ENCODE data around the gene FSTL5. TPM values are rescaled to one million over a fixed set of nuclear protein-coding genes. Genes with fewer than 3 reads are reported as not detected.

The FSTL5 gene
- total RNA-seq, 1 experiment from 2014 or later, result not detected

DNA sequence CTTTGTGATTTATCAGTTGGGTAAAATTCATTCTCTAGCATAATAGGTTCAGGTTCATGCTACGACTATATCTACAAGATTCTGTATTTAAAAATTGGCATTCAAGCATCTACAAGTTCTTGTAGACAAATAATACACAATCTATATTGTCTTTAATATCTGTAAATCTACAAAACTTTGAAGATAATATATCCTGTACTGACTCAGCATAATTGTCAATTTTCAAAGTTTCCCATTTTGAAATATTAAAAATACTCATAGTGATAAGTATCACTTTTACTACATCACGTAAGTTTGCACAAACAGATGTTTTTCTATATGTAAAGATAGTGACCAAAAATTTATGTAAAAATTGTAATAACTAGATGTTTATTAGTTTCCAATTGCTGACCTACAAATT, 360.6 kb downstream of the FSTL5 start:
- no TSS peak for BruUV-seq (replicated peaks)
- CTCF ChIA-PET, result no interaction called here
- Mint-ChIP-seq H3K27ac (ENCODE audit: low read depth, unreplicated experiment) (no peak overlapping the region), H3K36me3 (ENCODE audit: insufficient read depth, unreplicated experiment) (no peaks in the 10 kb centered on the region), H3K4me1 (ENCODE audit: insufficient read depth, unreplicated experiment) (no peaks in the 10 kb centered on the region), H3K4me3 (ENCODE audit: unreplicated experiment) (no peak overlapping the region), H3K9me3 (ENCODE audit: unreplicated experiment) (peaks cover 7% of the 10 kb centered on the region), H3K27me3 (ENCODE audit: insufficient read depth, unreplicated experiment) (no peaks in the 10 kb centered on the region)
- intact Hi-C loops (cut with micrococcal nuclease), result no loop called here
- POLR2A ChIA-PET, result no interaction called here
- TF ChIP-seq, protein P1, sequence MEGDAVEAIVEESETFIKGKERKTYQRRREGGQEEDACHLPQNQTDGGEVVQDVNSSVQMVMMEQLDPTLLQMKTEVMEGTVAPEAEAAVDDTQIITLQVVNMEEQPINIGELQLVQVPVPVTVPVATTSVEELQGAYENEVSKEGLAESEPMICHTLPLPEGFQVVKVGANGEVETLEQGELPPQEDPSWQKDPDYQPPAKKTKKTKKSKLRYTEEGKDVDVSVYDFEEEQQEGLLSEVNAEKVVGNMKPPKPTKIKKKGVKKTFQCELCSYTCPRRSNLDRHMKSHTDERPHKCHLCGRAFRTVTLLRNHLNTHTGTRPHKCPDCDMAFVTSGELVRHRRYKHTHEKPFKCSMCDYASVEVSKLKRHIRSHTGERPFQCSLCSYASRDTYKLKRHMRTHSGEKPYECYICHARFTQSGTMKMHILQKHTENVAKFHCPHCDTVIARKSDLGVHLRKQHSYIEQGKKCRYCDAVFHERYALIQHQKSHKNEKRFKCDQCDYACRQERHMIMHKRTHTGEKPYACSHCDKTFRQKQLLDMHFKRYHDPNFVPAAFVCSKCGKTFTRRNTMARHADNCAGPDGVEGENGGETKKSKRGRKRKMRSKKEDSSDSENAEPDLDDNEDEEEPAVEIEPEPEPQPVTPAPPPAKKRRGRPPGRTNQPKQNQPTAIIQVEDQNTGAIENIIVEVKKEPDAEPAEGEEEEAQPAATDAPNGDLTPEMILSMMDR (IDR thresholded peaks at IDR 0.05; ENCODE audit: unreplicated experiment), result no peak
- no peak for DNase-seq (ENCODE audit: unreplicated experiment)

DNA sequence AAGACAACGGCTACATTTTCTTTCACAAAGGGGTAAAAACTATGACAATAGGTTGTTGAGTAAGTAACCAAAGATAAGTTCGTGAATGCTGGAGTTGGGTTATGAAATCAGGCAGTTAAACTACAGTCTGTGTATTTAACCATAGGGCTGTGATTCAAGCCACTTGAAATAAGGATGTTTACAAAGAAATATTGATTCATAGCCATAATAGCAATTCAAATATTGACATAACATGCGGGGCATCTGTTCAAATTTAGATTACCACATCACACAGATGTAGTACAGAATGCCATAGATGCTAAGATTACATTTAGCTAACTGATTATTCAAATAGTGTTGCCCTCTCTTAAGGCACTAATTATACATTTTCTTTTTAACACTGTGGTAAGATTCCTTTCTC, 364.1 kb downstream of the FSTL5 start:
- H3K36me3 Mint-ChIP-seq (ENCODE audit: insufficient read depth, unreplicated experiment), result no peaks in the 10 kb centered on the region
- no peak overlapping the region for H3K4me3 Mint-ChIP-seq (ENCODE audit: unreplicated experiment)
- no peak overlapping the region for H3K27ac Mint-ChIP-seq (ENCODE audit: low read depth, unreplicated experiment)
- ChIA-PET POLR2A (no interaction called here), CTCF (no interaction called here)
- no peaks in the 10 kb centered on the region for H3K27me3 Mint-ChIP-seq (ENCODE audit: insufficient read depth, unreplicated experiment)
- peak; percentile 40 for DNase-seq (ENCODE audit: unreplicated experiment)
- TF ChIP-seq, protein P1 (IDR thresholded peaks at IDR 0.05; ENCODE audit: unreplicated experiment), result no peak
- no TSS peak for BruUV-seq (replicated peaks)
- H3K4me1 Mint-ChIP-seq (ENCODE audit: insufficient read depth, unreplicated experiment), result no peaks in the 10 kb centered on the region
- no peaks in the 10 kb centered on the region for H3K9me3 Mint-ChIP-seq (ENCODE audit: unreplicated experiment)
- intact Hi-C loops (cut with micrococcal nuclease), result no loop called here

DNA sequence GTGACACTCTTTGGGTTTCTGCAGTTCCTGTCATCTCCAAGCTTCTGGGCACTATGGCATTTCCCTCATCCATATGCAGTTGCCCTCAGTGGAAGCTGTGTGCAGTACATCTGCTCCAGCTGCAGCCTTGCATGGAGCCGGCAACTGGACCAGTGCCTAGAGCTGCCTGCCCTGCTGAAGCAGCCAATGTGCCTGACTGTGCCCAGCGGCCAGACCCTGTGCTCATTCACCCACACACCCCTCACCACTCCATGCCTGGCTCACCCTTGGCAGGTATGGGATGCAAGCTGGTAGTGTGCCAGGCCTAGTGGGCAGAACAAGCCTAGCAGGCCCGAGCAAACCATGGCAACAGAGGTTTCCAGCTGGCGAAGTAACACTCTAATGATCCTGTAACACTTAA, 370.8 kb downstream of the FSTL5 start:
- DNase-seq (ENCODE audit: unreplicated experiment), result no peak
- no peaks in the 10 kb centered on the region for H3K36me3 Mint-ChIP-seq (ENCODE audit: insufficient read depth, unreplicated experiment)
- ChIA-PET POLR2A (interaction anchor here (0.6 kb wide), 1 partner anchor 28 kb away, joined by 3 read pairs; no protein-coding TSS in a partner anchor), CTCF (interaction anchor here (0.5 to 1.1 kb wide), 3 partner anchors 35 to 952 kb away, joined by 3 to 5 read pairs (median 3); no protein-coding TSS in a partner anchor)
- TF ChIP-seq, protein P1 (IDR thresholded peaks at IDR 0.05; ENCODE audit: unreplicated experiment), result no peak
- no peak overlapping the region for H3K27ac Mint-ChIP-seq (ENCODE audit: low read depth, unreplicated experiment)
- no peaks in the 10 kb centered on the region for H3K27me3 Mint-ChIP-seq (ENCODE audit: insufficient read depth, unreplicated experiment)
- intact Hi-C loops (cut with micrococcal nuclease), result no loop called here
- no peaks in the 10 kb centered on the region for H3K4me1 Mint-ChIP-seq (ENCODE audit: insufficient read depth, unreplicated experiment)
- no peaks in the 10 kb centered on the region for H3K9me3 Mint-ChIP-seq (ENCODE audit: unreplicated experiment)
- no TSS peak for BruUV-seq (replicated peaks)
- H3K4me3 Mint-ChIP-seq (ENCODE audit: unreplicated experiment), result no peak overlapping the region

DNA sequence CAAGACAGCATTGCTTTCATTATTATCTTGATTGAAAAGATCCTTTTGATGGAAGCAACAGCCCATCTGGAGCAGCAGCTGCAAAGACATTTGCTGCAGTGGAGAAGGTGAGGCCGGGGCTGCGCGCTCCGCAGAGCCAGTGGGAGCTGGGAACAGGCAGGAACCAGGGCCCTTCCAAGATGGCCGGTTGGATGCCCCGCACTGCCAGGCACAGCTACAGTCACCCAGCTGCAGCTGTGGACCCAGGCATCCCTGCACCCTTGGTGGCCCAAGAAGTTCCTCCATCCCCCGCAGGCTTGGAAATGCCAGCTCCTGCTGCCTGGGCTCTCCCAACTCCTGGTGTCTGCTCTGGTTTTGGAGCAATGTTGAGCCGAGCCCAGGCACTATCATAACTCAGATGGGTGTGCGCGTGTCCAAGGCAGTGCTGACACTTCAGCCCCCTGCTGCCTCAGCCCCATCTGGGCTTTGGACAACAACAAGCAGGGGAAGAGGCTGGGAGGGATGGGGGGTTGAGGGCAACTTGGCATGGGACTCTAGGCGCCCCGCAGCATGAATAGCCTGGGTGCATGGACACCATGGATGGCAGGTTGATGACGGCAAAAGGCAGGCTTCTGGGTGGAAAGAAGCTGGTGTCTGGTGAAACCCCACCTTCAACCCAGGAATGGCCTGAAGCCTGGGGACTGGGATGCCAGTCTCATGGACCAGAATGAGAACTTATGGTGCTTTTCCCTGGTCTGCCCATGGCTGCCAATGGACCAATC, 371.8 kb downstream of the FSTL5 start:
- BruUV-seq (replicated peaks), result no TSS peak
- Mint-ChIP-seq H3K4me1 (ENCODE audit: insufficient read depth, unreplicated experiment) (no peaks in the 10 kb centered on the region), H3K27ac (ENCODE audit: low read depth, unreplicated experiment) (no peak overlapping the region)

More for the DNA sequence above, 371.8 kb downstream of the FSTL5 start:
- ChIA-PET CTCF (interaction anchor here (1.1 kb wide), 1 partner anchor 36 kb away, joined by 3 read pairs; no protein-coding TSS in a partner anchor), POLR2A (no interaction called here)
- Mint-ChIP-seq H3K36me3 (ENCODE audit: insufficient read depth, unreplicated experiment) (no peaks in the 10 kb centered on the region), H3K9me3 (ENCODE audit: unreplicated experiment) (no peaks in the 10 kb centered on the region), H3K4me3 (ENCODE audit: unreplicated experiment) (no peak overlapping the region), H3K27me3 (ENCODE audit: insufficient read depth, unreplicated experiment) (no peaks in the 10 kb centered on the region)
- TF ChIP-seq, protein P1 (IDR thresholded peaks at IDR 0.05; ENCODE audit: unreplicated experiment), result no peak
- intact Hi-C loops (cut with micrococcal nuclease), result no loop called here
- no peak for DNase-seq (ENCODE audit: unreplicated experiment)
